ENCODE measurements around the gene PHLDB2. TPM values are rescaled to one million over a fixed set of nuclear protein-coding genes. Genes with fewer than 3 reads are reported as not detected.

PHLDB2 gene
- total and polyA plus RNA-seq, 2 of the 4 experiments (the other 2 are of a cell fraction): 10.6 to 28.7 TPM

- no peak overlapping the region for H2AK5ac ChIP-seq (ENCODE audit: low read depth, low read length)
- H2BK20ac ChIP-seq (ENCODE audit: low read depth, low read length): no peak overlapping the region
- H2AFZ ChIP-seq (replicated peaks; ENCODE audit: low read length, poor library complexity): no peak overlapping the region
- H2BK5ac ChIP-seq (ENCODE audit: low read depth, low read length, poor library complexity, severe bottlenecking): no peak overlapping the region
- no peak overlapping the region for H3K4me2 ChIP-seq (ENCODE audit: low read depth, low read length)
- H3K9me3 ChIP-seq (ENCODE audit: control insufficient read depth, insufficient read depth, low read length): no peaks in the 10 kb centered on the region
- H3K27me3 ChIP-seq (ENCODE audit: control insufficient read depth, insufficient read depth, low read length): no peaks in the 10 kb centered on the region
- TF ChIP-seq NFE2L2 (IDR thresholded peaks at IDR 0.05; ENCODE audit: low read depth, low read length): no peak
- no peak for TF ChIP-seq FOS (IDR thresholded peaks at IDR 0.05; ENCODE audit: low read depth, low read length)
- ChIA-PET CTCF (no interaction called here), POLR2A (ENCODE audit: unreplicated experiment) (no interaction called here)
- H3K56ac ChIP-seq (ENCODE audit: extremely low read depth, insufficient read depth, low read length): no peak overlapping the region
- H2AK9ac ChIP-seq (replicated peaks; ENCODE audit: low read depth, low read length, poor library complexity): no peak overlapping the region
- H3K36me3 ChIP-seq (ENCODE audit: control insufficient read depth, insufficient read depth, low read length): no peaks in the 10 kb centered on the region
- no peak overlapping the region for H2BK15ac ChIP-seq (ENCODE audit: low read depth, low read length)
- DNase-seq (no peak), ATAC-seq (ENCODE audit: low read depth) (no peak)
- dilution Hi-C loops (cut with HindIII; ENCODE audit: low sequenced_read_pairs, unreplicated experiment): no loop called here
- no CpG with 5 or more reads among the region's 1 CpG for WGBS, 2 experiments (ENCODE audit: extremely low coverage in 2 of 2, insufficient read length in 1 of 2)
- H4K8ac ChIP-seq (ENCODE audit: low read depth in 2 of 2, low read length in 2 of 2): no peak overlapping the region
- no TSS peak for BruUV-seq (replicated peaks)
- H3K27ac ChIP-seq (ENCODE audit: insufficient read depth, low read length): no peak overlapping the region
- in situ Hi-C loops (cut with MboI; ENCODE audit: low sequenced_read_pairs): no loop called here
- H3K9ac ChIP-seq (ENCODE audit: low read depth, low read length): no peak overlapping the region
- no peak overlapping the region for H4K5ac ChIP-seq (ENCODE audit: low read depth, low read length)
- H3K14ac ChIP-seq (replicated peaks; ENCODE audit: low read depth, low read length): no peak overlapping the region
- no peak overlapping the region for H3K18ac ChIP-seq (ENCODE audit: low read depth, low read length)
- H2BK120ac ChIP-seq (ENCODE audit: low read depth, low read length): no peak overlapping the region
- H3K4me3 ChIP-seq (ENCODE audit: insufficient read depth, low read depth, low read length): no peak overlapping the region
- no peaks in the 10 kb centered on the region for H4K20me1 ChIP-seq (ENCODE audit: insufficient read depth, low read length)
- H3K79me1 ChIP-seq (ENCODE audit: low read depth in 1 of 2, low read length in 2 of 2): no peaks in the 10 kb centered on the region
- intact Hi-C loops (cut with micrococcal nuclease): no loop called here
- H3K4ac ChIP-seq (ENCODE audit: low read depth, low read length): no peak overlapping the region
- H4K91ac ChIP-seq (ENCODE audit: insufficient read depth, low read depth, low read length): no peak overlapping the region
- no peaks in the 10 kb centered on the region for H3K4me1 ChIP-seq (ENCODE audit: control insufficient read depth, insufficient read depth, low read length)
- no peak overlapping the region for H3K23ac ChIP-seq (ENCODE audit: low read depth, low read length)
- H3K9me1 ChIP-seq (ENCODE audit: insufficient read depth, low read length): no peaks in the 10 kb centered on the region
Observed at GRCh38 chr3:111829023-111829422, 30.0 kb upstream of the PHLDB2 start.

Data from IMR-90 (cell line).